Tibial nerve (tissue), 4 donors: ENCODE results near the gene MBL2. TPM values are rescaled to one million over a fixed set of nuclear protein-coding genes. Genes with fewer than 3 reads are reported as not detected.

Experiments used
- DNase-seq, 2 donors: peaks; one replicate each; pipeline ENCODE4 v3.0.0-alpha.2; 2019; ENCODE audit warnings: low spot score in 2 of 2
- H3K27ac ChIP-seq, 4 donors: fragments of 200-600 bp; sonication (generic) in 3 of 4; one replicate each; pipeline ENCODE4 v1.5.1; 2017 to 2019; ENCODE audit warnings: mild to moderate bottlenecking in 1 of 4
- H3K27me3 ChIP-seq, 2 donors: fragments of 200-600 bp; sonication (generic) in 1 of 2; one replicate each; pipeline versions ENCODE4 v1.5.1 to v1.6.0; 2017 to 2019
- H3K36me3 ChIP-seq, 3 donors: fragments of 200-600 bp; sonication (generic); one replicate each; pipeline ENCODE4 v1.5.1; 2018 to 2019
- H3K4me1 ChIP-seq, 4 donors: fragments of 200-600 bp; sonication (generic) in 3 of 4; one replicate each; pipeline ENCODE4 v1.5.1; 2017 to 2019
- H3K4me3 ChIP-seq, 4 donors: fragments of 200-600 bp; sonication (generic) in 3 of 4; one replicate each; pipeline ENCODE4 v1.5.1; 2017 to 2019; ENCODE audit warnings: mild to moderate bottlenecking in 1 of 4, moderate library complexity in 1 of 4
- H3K9me3 ChIP-seq, 4 donors: fragments of 200-600 bp; sonication (generic) in 3 of 4; one replicate each; pipeline ENCODE4 v1.5.1; 2017 to 2019
- EP300 ChIP-seq, 2 donors: sonication (generic); formaldehyde crosslinking; IDR thresholded peaks; one replicate each; pipeline ENCODE4 v1.6.1; 2017; ENCODE audit warnings: antibody characterized with exemption in 2 of 2, mild to moderate bottlenecking in 1 of 2
- POLR2A ChIP-seq, 2 donors: fragments of 450-650 bp; IDR thresholded peaks; one replicate each; pipeline ENCODE4 v1.6.1; 2017; ENCODE audit warnings: antibody characterized with exemption in 2 of 2, mild to moderate bottlenecking in 2 of 2, moderate library complexity in 2 of 2
- WGBS, 2 donors: methylation state at CpG; one replicate each; pipeline ENCODE4 v1.1.5; 2018; 5-methylcytosine and 5-hydroxymethylcytosine counted together
- total RNA-seq, 4 donors: library from RNA; depleted of rRNA; stranded (reverse); fragments of >200 nt; gene quantifications; one replicate each; pipeline ENCODE4 v1.1.0, GENCODE V29; 2016
- TF ChIP-seq, protein P1 (sequence below), 5 experiments: fragments of 200-600 bp in 3 of 5; fragments of 450-650 bp in 2 of 5; sonication (generic) in 3 of 5; IDR thresholded peaks; one replicate each; pipeline ENCODE4 v1.5.1; 2016 to 2019; ENCODE audit warnings: antibody characterized with exemption in 5 of 5, mild to moderate bottlenecking in 3 of 5, moderate library complexity in 2 of 5

The MBL2 gene
- total RNA-seq, 4 donors from 2014 or later: 0.21 to 0.22 TPM; not detected in 2

DNA sequence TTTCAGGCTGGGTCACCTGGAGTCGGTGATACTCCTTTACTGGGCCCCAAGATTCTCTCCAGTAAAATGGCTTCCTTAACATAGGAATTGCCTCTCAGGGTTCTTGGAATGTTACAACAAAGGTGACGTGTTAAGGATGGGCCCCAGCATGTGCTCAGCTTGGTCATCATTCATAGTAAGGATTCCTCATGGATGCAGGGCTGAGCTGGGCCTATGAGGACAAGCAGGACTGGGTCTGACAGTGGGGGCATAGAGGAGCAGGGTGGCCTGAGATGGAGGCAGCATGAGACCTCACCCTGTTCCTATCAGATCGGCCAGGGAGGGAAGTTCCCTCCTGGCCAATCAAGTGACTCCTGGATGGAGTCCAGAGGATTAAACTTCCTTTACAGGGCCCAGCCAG lies 12.8 kb upstream of the MBL2 start:
- DNase-seq: no peak
- no peaks in the 10 kb centered on the region for H3K36me3 ChIP-seq
- no peaks in the 10 kb centered on the region for H3K9me3 ChIP-seq
- no peak overlapping the region for H3K27ac ChIP-seq
- H3K4me1 ChIP-seq: no peaks in the 10 kb centered on the region
- TF ChIP-seq, protein P1, sequence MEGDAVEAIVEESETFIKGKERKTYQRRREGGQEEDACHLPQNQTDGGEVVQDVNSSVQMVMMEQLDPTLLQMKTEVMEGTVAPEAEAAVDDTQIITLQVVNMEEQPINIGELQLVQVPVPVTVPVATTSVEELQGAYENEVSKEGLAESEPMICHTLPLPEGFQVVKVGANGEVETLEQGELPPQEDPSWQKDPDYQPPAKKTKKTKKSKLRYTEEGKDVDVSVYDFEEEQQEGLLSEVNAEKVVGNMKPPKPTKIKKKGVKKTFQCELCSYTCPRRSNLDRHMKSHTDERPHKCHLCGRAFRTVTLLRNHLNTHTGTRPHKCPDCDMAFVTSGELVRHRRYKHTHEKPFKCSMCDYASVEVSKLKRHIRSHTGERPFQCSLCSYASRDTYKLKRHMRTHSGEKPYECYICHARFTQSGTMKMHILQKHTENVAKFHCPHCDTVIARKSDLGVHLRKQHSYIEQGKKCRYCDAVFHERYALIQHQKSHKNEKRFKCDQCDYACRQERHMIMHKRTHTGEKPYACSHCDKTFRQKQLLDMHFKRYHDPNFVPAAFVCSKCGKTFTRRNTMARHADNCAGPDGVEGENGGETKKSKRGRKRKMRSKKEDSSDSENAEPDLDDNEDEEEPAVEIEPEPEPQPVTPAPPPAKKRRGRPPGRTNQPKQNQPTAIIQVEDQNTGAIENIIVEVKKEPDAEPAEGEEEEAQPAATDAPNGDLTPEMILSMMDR (IDR thresholded peaks at IDR 0.05): no peak
- TF ChIP-seq POLR2A (IDR thresholded peaks at IDR 0.05) (no peak), EP300 (IDR thresholded peaks at IDR 0.05) (no peak)
- H3K4me3 ChIP-seq: no peak overlapping the region
- no peaks in the 10 kb centered on the region for H3K27me3 ChIP-seq
- WGBS, 2 donors: 40 to 76% methylated on average over 3 of the region's 3 CpGs

DNA sequence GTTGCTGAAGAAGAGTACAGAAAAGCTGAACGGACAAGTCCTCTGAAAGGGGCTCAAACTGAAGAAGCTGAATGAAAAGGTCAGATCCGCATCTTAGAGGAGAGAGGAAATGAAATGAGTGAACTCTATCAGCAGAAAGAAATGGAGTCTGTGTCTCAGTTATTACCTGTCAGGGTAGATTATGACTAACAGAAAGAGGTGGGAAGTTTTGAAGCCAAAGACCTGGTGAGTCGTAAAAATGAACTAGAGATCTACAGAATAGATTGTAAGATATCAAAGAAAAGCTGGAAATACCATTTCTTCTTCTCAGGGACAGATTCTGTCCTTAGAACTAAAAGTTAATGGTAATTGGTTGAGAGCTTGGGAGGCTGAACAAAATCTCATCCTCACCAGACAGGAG lies 11.1 kb upstream of the MBL2 start:
- TF ChIP-seq EP300 (IDR thresholded peaks at IDR 0.05): no peak
- no peak overlapping the region for H3K4me3 ChIP-seq
- peaks cover 0 to 3% of the 10 kb centered on the region in 2 donors for H3K27me3 ChIP-seq
- no peaks in the 10 kb centered on the region for H3K36me3 ChIP-seq
- DNase-seq: no peak
- no peaks in the 10 kb centered on the region for H3K9me3 ChIP-seq
- peaks cover 0 to 3% (median 0%) of the 10 kb centered on the region in 4 donors for H3K4me1 ChIP-seq
- H3K27ac ChIP-seq: no peak overlapping the region
- WGBS, 2 donors: 89 to 93% methylated on average over 3 of the region's 3 CpGs

DNA sequence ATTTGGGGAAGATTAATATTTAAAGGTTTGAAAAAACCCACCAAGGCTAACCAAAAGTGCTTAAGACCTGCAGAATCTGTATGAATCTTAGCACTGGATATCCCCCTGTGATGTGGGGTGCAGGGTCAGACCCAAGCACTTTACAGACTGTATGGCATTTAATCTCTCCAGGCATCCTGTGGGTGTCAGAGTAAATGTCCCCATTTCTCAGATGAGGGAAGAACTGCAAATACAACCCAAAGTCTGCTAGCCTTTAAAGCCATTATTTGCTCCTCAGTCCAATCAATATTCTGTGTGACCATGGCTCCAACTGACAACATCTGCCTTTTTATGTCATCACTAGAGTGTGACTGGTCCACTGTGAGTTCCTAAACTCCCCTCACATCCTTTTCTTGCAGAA lies 10.0 kb upstream of the MBL2 start:
- Histone ChIP-seq H3K27ac (no peak overlapping the region), H3K36me3 (no peaks in the 10 kb centered on the region), H3K9me3 (no peaks in the 10 kb centered on the region), H3K4me3 (no peak overlapping the region), H3K4me1 (peaks cover 0 to 7% (median 0%) of the 10 kb centered on the region in 4 donors), H3K27me3 (peaks cover 0 to 7% of the 10 kb centered on the region in 2 donors)
- TF ChIP-seq EP300 (IDR thresholded peaks at IDR 0.05) (no peak), POLR2A (IDR thresholded peaks at IDR 0.05) (no peak)
- TF ChIP-seq, protein P1 (IDR thresholded peaks at IDR 0.05): no peak
- DNase-seq: no peak

DNA sequence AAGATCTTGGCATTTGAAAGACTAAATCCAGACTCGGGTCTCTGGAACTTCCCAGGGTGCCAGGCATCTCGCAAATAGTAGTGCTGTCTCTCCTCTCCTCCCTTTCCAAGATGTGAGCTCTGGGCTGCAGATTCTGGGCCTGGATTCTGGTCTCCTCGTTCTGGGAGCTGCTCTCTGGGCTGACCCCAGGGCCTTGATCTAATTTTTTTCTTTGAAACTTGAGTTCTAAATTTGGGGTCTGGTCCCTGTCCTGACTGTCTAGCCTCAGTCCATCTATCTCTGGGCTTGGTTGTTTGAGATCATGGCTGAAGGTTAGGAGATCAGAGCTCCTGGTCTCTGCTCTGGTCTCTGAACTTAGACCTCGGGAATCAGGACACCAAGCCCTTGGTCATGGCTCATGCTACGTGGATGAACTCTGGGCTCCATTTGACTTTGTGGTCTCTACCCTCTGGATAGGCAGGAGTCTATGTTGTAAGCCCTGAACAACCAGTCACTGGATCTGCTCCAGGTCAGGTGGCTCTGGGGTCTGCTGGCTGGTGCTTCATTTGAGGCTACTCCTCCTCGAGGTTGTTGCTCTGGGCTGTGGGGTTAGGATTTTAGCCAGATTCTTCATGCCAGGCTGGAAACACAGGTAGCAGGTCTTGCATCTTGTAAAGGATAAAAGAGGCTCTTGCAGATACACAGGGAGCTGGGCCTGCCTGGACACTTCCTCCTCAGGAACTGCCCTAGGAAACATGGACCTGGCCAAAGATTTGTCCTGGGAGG lies 8.0 kb upstream of the MBL2 start:
- no peak overlapping the region for H3K4me3 ChIP-seq
- peaks cover 0 to 7% of the 10 kb centered on the region in 2 donors for H3K27me3 ChIP-seq
- no peak for DNase-seq
- 50 to 52% methylated on average over 6 of the region's 6 CpGs for WGBS, 2 donors
- H3K9me3 ChIP-seq: no peaks in the 10 kb centered on the region
- no peaks in the 10 kb centered on the region for H3K36me3 ChIP-seq
- H3K4me1 ChIP-seq: peaks cover 0 to 7% (median 0%) of the 10 kb centered on the region in 4 donors
- no peak overlapping the region for H3K27ac ChIP-seq
- TF ChIP-seq POLR2A (IDR thresholded peaks at IDR 0.05) (no peak), EP300 (IDR thresholded peaks at IDR 0.05) (no peak)
- TF ChIP-seq, protein P1 (IDR thresholded peaks at IDR 0.05): no peak

DNA sequence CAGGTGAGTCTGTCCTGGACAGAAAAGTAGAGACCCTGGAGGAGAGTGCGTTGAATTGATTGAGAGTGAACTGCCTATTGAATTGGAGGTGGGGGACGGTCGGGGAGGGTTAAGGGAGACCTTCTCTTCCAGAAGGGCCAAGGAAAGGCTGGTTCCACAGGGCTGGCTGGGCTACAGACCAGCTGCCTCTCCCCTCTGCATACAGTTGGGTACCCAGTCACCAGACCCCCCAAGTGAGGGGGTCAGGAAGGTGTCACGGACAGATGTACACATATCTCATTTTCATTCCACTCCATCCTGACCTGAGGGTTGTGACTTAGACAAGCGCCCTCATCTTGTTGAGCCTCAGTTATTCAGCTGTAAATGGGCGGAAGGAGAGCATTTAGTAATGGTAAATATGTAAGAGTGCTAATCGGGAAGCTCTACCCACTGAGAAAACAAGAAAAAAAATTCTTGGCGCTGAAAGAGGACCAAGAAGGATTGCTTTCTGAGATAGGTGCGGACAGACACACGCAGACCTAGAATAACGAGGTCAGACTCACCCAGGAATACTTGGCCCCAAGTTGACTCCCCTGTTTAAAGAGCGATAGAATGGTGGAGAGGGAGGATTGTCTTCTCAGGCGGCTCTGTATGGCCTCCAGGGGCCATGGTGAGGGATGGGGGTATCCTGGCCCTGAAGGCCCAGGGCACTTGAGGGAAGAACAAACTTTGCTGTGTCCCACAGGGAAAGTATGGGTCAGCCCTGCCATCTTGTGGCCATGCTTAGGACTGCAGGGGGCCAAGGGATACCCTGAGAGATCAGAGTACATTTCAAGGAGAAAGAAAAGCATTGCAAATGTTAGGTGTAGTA lies 7.2 kb upstream of the MBL2 start:
- peak; percentile 33 to 47 for DNase-seq
- H3K4me3 ChIP-seq: no peak overlapping the region
- H3K27me3 ChIP-seq: peaks cover 0 to 7% of the 10 kb centered on the region in 2 donors
- no peaks in the 10 kb centered on the region for H3K9me3 ChIP-seq
- 74% methylated on average over 13 of the region's 13 CpGs for WGBS, 2 donors
- no peak for TF ChIP-seq POLR2A (IDR thresholded peaks at IDR 0.05)
- TF ChIP-seq EP300 (IDR thresholded peaks at IDR 0.05): no peak
- TF ChIP-seq, protein P1 (IDR thresholded peaks at IDR 0.05): peak; percentile 66 to 83 (median 81)
- peaks cover 0 to 7% (median 0%) of the 10 kb centered on the region in 4 donors for H3K4me1 ChIP-seq
- no peaks in the 10 kb centered on the region for H3K36me3 ChIP-seq
- no peak overlapping the region for H3K27ac ChIP-seq
